ENCODE results near the gene ANKRD26. TPM values are rescaled to one million over a fixed set of nuclear protein-coding genes. Genes with fewer than 3 reads are reported as not detected.
A peak's percentile ranks its signal among the peaks of the same experiment; 100 is the strongest.

Gene ANKRD26
- total and polyA plus RNA-seq, 2 of the 13 experiments (the other 11 are each of a cell fraction or from before 2014, with no cell fraction given), result 1.5 to 9.6 TPM

GRCh38 chr10:27099916-27100812, at the start of gene ANKRD26 (continued):
- TF ChIP-seq ZBTB38 (CRISPR knock-in tag; IDR thresholded peaks at IDR 0.05), result no peak; the same call in 1 of the 2 replicates
- 0 out of 2 replicates have a peak, but pooled peaks have one; percentile 50 for TF ChIP-seq ZNF550 (CRISPR knock-in tag; IDR thresholded peaks at IDR 0.05; ENCODE audit: borderline replicate concordance)
- TF ChIP-seq SIN3A (IDR thresholded peaks at IDR 0.05; ENCODE audit: borderline replicate concordance, low read depth, low read length), result no peak
- 0 out of 2 replicates have a peak, but pooled peaks have one; percentile 39 for TF ChIP-seq ZNF557 (CRISPR knock-in tag; IDR thresholded peaks at IDR 0.05)
- TF ChIP-seq ZC3H4 (CRISPR knock-in tag; IDR thresholded peaks at IDR 0.05; ENCODE audit: borderline replicate concordance), result no peak
- TF ChIP-seq ZNF205 (CRISPR knock-in tag; IDR thresholded peaks at IDR 0.05), result no peak
- TF ChIP-seq IKZF4 (CRISPR knock-in tag; IDR thresholded peaks at IDR 0.05; ENCODE audit: borderline replicate concordance, low read depth, not compliant biosample characterization), result no peak
- TF ChIP-seq ISL2 (CRISPR knock-in tag; IDR thresholded peaks at IDR 0.05), result peak; percentile 47; the same call in 1 of the 2 replicates
- no peak for TF ChIP-seq NR2F2 (IDR thresholded peaks at IDR 0.05; ENCODE audit: borderline replicate concordance, low read depth)
- no peak for TF ChIP-seq FOXK2 (IDR thresholded peaks at IDR 0.05)
- TF ChIP-seq ATRX (CRISPR knock-in tag; IDR thresholded peaks at IDR 0.05; ENCODE audit: borderline replicate concordance), result no peak
- no peak; the same call in 1 of the 2 replicates for TF ChIP-seq DR1 (CRISPR knock-in tag; IDR thresholded peaks at IDR 0.05)
- no peak for TF ChIP-seq ZXDC (CRISPR knock-in tag; IDR thresholded peaks at IDR 0.05)
- peak; percentile 58; the same call in 1 of the 2 replicates for TF ChIP-seq KDM5A (IDR thresholded peaks at IDR 0.05; ENCODE audit: borderline replicate concordance, low read length)
- no peak for TF ChIP-seq ATF7 (IDR thresholded peaks at IDR 0.05)
- TF ChIP-seq ATF7 (CRISPR knock-in tag; IDR thresholded peaks at IDR 0.05), result no peak
- TF ChIP-seq PRDM10 (CRISPR knock-in tag; IDR thresholded peaks at IDR 0.05; ENCODE audit: low read depth), result no peak
- TF ChIP-seq ZNF10 (CRISPR knock-in tag; IDR thresholded peaks at IDR 0.05; ENCODE audit: borderline replicate concordance, low read depth), result no peak
- TF ChIP-seq POGK (CRISPR knock-in tag; conservative IDR thresholded peaks at IDR 0.05), result peak; percentile 74; the same call in 1 of the 2 replicates
- no peak; the same call in 1 of the 2 replicates for TF ChIP-seq GTF2F1 (IDR thresholded peaks at IDR 0.05; ENCODE audit: low read length)
- no peak for TF ChIP-seq ZBTB8A (CRISPR knock-in tag; IDR thresholded peaks at IDR 0.05; ENCODE audit: borderline replicate concordance, low read depth)
